ENCODE data around the gene LPP. TPM values are rescaled to one million over a fixed set of nuclear protein-coding genes. Genes with fewer than 3 reads are reported as not detected.

Gene LPP
- total RNA-seq, 4 donors from 2014 or later, result 56.0 to 65.7 (median 58.1) TPM

GRCh38 chr3:188122571-188123169, 31.3 kb upstream of the LPP start:
- in situ Hi-C loops (cut with MboI; ENCODE audit: low sequenced_read_pairs in 4 of 4) (no loop called here), intact Hi-C loops (cut with DNase I; ENCODE audit: low total_unique reads) (no loop called here)
- no peaks in the 10 kb centered on the region for H3K36me3 ChIP-seq
- H3K27me3 ChIP-seq, result no peaks in the 10 kb centered on the region
- H3K9me3 ChIP-seq, result no peaks in the 10 kb centered on the region
- H3K27ac ChIP-seq, result peak overlapping the region; percentile 35 to 72 (median 56)
- H3K4me1 ChIP-seq, result peaks cover 23 to 26% of the 10 kb centered on the region in 2 donors
- H3K4me3 ChIP-seq, result no peak overlapping the region
- DNase-seq, result no peak
- TF ChIP-seq POLR2A (IDR thresholded peaks at IDR 0.05) (no peak), CTCF (IDR thresholded peaks at IDR 0.05 in 4 of 5, conservative IDR thresholded peaks at IDR 0.05 in 1 of 5) (no peak)
- peak; percentile 51 to 77 for ATAC-seq

GRCh38 chr3:188123170-188123905, 30.6 kb upstream of the LPP start:
- no peaks in the 10 kb centered on the region for H3K36me3 ChIP-seq
- TF ChIP-seq POLR2A (IDR thresholded peaks at IDR 0.05) (no peak), CTCF (IDR thresholded peaks at IDR 0.05 in 4 of 5, conservative IDR thresholded peaks at IDR 0.05 in 1 of 5) (no peak)
- H3K27ac ChIP-seq, result peak overlapping the region in 3 of 4 donors; percentile 35 to 72 (median 44)
- in situ Hi-C loops (cut with MboI; ENCODE audit: low sequenced_read_pairs in 4 of 4) (no loop called here), intact Hi-C loops (cut with DNase I; ENCODE audit: low total_unique reads) (no loop called here)
- no peak overlapping the region for H3K4me3 ChIP-seq
- H3K9me3 ChIP-seq, result no peaks in the 10 kb centered on the region
- H3K27me3 ChIP-seq, result no peaks in the 10 kb centered on the region
- DNase-seq, result no peak
- peak in 1 of 2 donors; percentile 27 for ATAC-seq
- H3K4me1 ChIP-seq, result peaks cover 23 to 26% of the 10 kb centered on the region in 2 donors

- Histone ChIP-seq H3K27ac (no peak overlapping the region), H3K27me3 (no peaks in the 10 kb centered on the region), H3K4me3 (no peak overlapping the region), H3K36me3 (no peaks in the 10 kb centered on the region), H3K4me1 (peaks cover 23 to 26% of the 10 kb centered on the region in 2 donors), H3K9me3 (no peaks in the 10 kb centered on the region)
- TF ChIP-seq POLR2A (IDR thresholded peaks at IDR 0.05) (no peak), CTCF (IDR thresholded peaks at IDR 0.05 in 4 of 5, conservative IDR thresholded peaks at IDR 0.05 in 1 of 5) (no peak)
- no peak for DNase-seq
- intact Hi-C loops (cut with DNase I; ENCODE audit: low total_unique reads), result no loop called here
- in situ Hi-C loops (cut with MboI; ENCODE audit: low sequenced_read_pairs in 4 of 4), result no loop called here
- no peak for ATAC-seq
Measured at GRCh38 chr3:188124184-188124583, 29.8 kb upstream of the LPP start.

- Histone ChIP-seq H3K4me3 (no peak overlapping the region), H3K36me3 (no peaks in the 10 kb centered on the region), H3K27ac (no peak overlapping the region), H3K4me1 (peaks cover 23 to 26% of the 10 kb centered on the region in 2 donors), H3K9me3 (no peaks in the 10 kb centered on the region), H3K27me3 (no peaks in the 10 kb centered on the region)
- no peak for ATAC-seq
- no peak for DNase-seq
- intact Hi-C loops (cut with DNase I; ENCODE audit: low total_unique reads) (no loop called here), in situ Hi-C loops (cut with MboI; ENCODE audit: low sequenced_read_pairs in 4 of 4) (no loop called here)
- TF ChIP-seq POLR2A (IDR thresholded peaks at IDR 0.05) (no peak), CTCF (IDR thresholded peaks at IDR 0.05 in 4 of 5, conservative IDR thresholded peaks at IDR 0.05 in 1 of 5) (no peak)
Measured at GRCh38 chr3:188125076-188125475, 28.9 kb upstream of the LPP start.

Measured in gastrocnemius medialis (tissue), 4 donors.